HCT116 (cell line): ENCODE results near the gene MRGPRX2. TPM values are rescaled to one million over a fixed set of nuclear protein-coding genes. Genes with fewer than 3 reads are reported as not detected.

Experiments
- ATAC-seq: fragments of 200-7000 bp; cut with Tn5 transposase; 2 replicates; pipeline ENCODE4 v1.9.1; 2020; ENCODE audit warnings: mild to moderate bottlenecking, moderate library complexity
- BruUV-seq: library from RNA; stranded (reverse); fragments of 400-500 nt; replicated peaks from 2 replicates; lab custom pipeline; 2021; lab: Mats Ljungman, UMichigan
- CTCF ChIA-PET: fragments of 300-600 bp; sonication (Branson Sonifier 250); formaldehyde crosslinking; loops from one replicate; lab custom pipeline; 2021; ENCODE audit warnings: antibody characterized with exemption; lab: Charles Lee
- POLR2A ChIA-PET: fragments of 300-600, 350-600 bp; sonication (Branson Sonifier 250); formaldehyde crosslinking; loops from one replicate; lab custom pipeline; 2021; ENCODE audit warnings: antibody characterized with exemption; lab: Charles Lee
- RAD21 ChIA-PET, 2 experiments: fragments of 300-600 bp; sonication (Branson Sonifier 250); formaldehyde crosslinking; loops; one replicate each; lab custom pipeline; 2023; ENCODE audit warnings: low total read pairs in 2 of 2; ENCODE audit not compliant: uncharacterized antibody in 2 of 2, unreplicated experiment in 2 of 2, low non-redundant PET in 1 of 2; lab: Charles Lee
- DNase-seq: peaks from one replicate; pipeline ENCODE4 v3.0.0-alpha.2; 2010; ENCODE audit warnings: low read depth, low spot score
- H2AFZ ChIP-seq: fragments of 200-600 bp; shearing (Covaris generic), sonication (generic); 2 replicates; pipeline ENCODE4 v1.6.1; 2017; ENCODE audit warnings: low read depth, mixed run types, mixed read lengths, antibody characterized with exemption, low read length; ENCODE audit not compliant: poor library complexity, severe bottlenecking
- H3K27ac ChIP-seq: 2 replicates; pipeline ENCODE4 v1.5.1; 2012; ENCODE audit warnings: low read depth, low read length
- H3K27me3 ChIP-seq: fragments of 200-600 bp; sonication (generic); 2 replicates; pipeline ENCODE4 v1.6.1; 2016; ENCODE audit warnings: mixed run types, low read length, mixed read lengths; ENCODE audit not compliant: insufficient read depth
- H3K36me3 ChIP-seq, 2 experiments: fragments of 200-500 bp in 1 of 2; fragments of 200-600 bp in 1 of 2; sonication (Bioruptor generic) in 1 of 2; sonication (generic) in 1 of 2; 2 replicates each; pipeline versions ENCODE4 v1.5.1 to v1.6.1; 2014 to 2016; ENCODE audit warnings: low read length in 2 of 2, inconsistent platforms in 1 of 2, mixed read lengths in 1 of 2, mixed run types in 1 of 2; ENCODE audit not compliant: insufficient read depth in 2 of 2, control insufficient read depth in 1 of 2
- H3K4me1 ChIP-seq, 2 experiments: fragments of 200-600 bp in 1 of 2; sonication (generic) in 1 of 2; 2 replicates each; pipeline versions ENCODE4 v1.5.1 to v1.6.1; 2012 to 2017; ENCODE audit warnings: low read length in 2 of 2, inconsistent platforms in 1 of 2, mild to moderate bottlenecking in 1 of 2, mixed read lengths in 1 of 2, mixed run types in 1 of 2, moderate library complexity in 1 of 2; ENCODE audit not compliant: insufficient read depth in 2 of 2, control insufficient read depth in 1 of 2
- H3K4me2 ChIP-seq: fragments of 200-600 bp; sonication (generic); 2 replicates; pipeline ENCODE4 v1.6.1; 2017; ENCODE audit warnings: mixed run types, low read length, mixed read lengths
- H3K4me3 ChIP-seq, 2 experiments: fragments of 200-600 bp in 1 of 2; sonication (generic) in 1 of 2; replicated peaks in 1 of 2; 2 replicates each; pipeline ENCODE4 v1.5.1; 2011 to 2016; ENCODE audit warnings: low read length in 2 of 2, control low read depth in 1 of 2, low read depth in 1 of 2, mild to moderate bottlenecking in 1 of 2, mixed read lengths in 1 of 2, mixed run types in 1 of 2
- H3K79me2 ChIP-seq: fragments of 200-600 bp; sonication (generic); 2 replicates; pipeline ENCODE4 v1.6.1; 2017; ENCODE audit warnings: mild to moderate bottlenecking, mixed run types, low read length, moderate library complexity, mixed read lengths; ENCODE audit not compliant: insufficient read depth
- H3K9ac ChIP-seq: fragments of 200-600 bp; sonication (generic); 2 replicates; pipeline ENCODE4 v1.6.1; 2016; ENCODE audit warnings: low read length, mixed read lengths
- H3K9me2 ChIP-seq: fragments of 200-600 bp; sonication (generic), shearing (Covaris generic); 2 replicates; pipeline ENCODE4 v1.6.1; 2017; ENCODE audit warnings: mixed run types, mild to moderate bottlenecking, moderate library complexity; ENCODE audit not compliant: insufficient read depth
- H3K9me3 ChIP-seq, 2 experiments: fragments of 200-500 bp in 1 of 2; fragments of 200-600 bp in 1 of 2; sonication (Bioruptor generic) in 1 of 2; sonication (generic) in 1 of 2; 2 replicates each; pipeline ENCODE4 v1.6.1; 2014 to 2017; ENCODE audit warnings: low read length in 2 of 2, mixed read lengths in 2 of 2, inconsistent platforms in 1 of 2, low read depth in 1 of 2, mild to moderate bottlenecking in 1 of 2, mixed run types in 1 of 2, moderate library complexity in 1 of 2; ENCODE audit not compliant: control insufficient read depth in 1 of 2, insufficient read depth in 1 of 2
- H4K20me1 ChIP-seq: fragments of 200-600 bp; sonication (generic), shearing (Covaris generic); 2 replicates; pipeline ENCODE4 v1.6.1; 2017; ENCODE audit warnings: mixed run types, mild to moderate bottlenecking, moderate library complexity; ENCODE audit not compliant: insufficient read depth
- ATF3 ChIP-seq: IDR thresholded peaks from 2 replicates; pipeline ENCODE4 v1.6.1; 2012
- CBX3 ChIP-seq: IDR thresholded peaks from 2 replicates; pipeline ENCODE4 v1.6.1; 2012; ENCODE audit warnings: low read depth
- CEBPB ChIP-seq: IDR thresholded peaks from 2 replicates; pipeline ENCODE4 v1.6.1; 2012; ENCODE audit warnings: low read depth
- CTCF ChIP-seq, 3 experiments: fragments of 200-600 bp in 1 of 3; sonication (generic) in 1 of 3; IDR thresholded peaks in 2 of 3; conservative IDR thresholded peaks in 1 of 3; 2 replicates each; pipeline ENCODE4 v1.5.1; 2012 to 2017; ENCODE audit warnings: low read depth in 2 of 3, low read length in 2 of 3, antibody characterized with exemption in 1 of 3, borderline replicate concordance in 1 of 3, control low read depth in 1 of 3, mild to moderate bottlenecking in 1 of 3, mixed read lengths in 1 of 3, mixed run types in 1 of 3, moderate library complexity in 1 of 3; ENCODE audit not compliant: insufficient read depth in 1 of 3
- EZH2phosphoT487 ChIP-seq: fragments of 200-600 bp; IDR thresholded peaks from 2 replicates; pipeline ENCODE4 v1.6.1; 2018; ENCODE audit warnings: antibody characterized with exemption, borderline replicate concordance
- JUND ChIP-seq: IDR thresholded peaks from 2 replicates; pipeline ENCODE4 v1.6.1; 2012
- POLR2A ChIP-seq: IDR thresholded peaks from 2 replicates; pipeline ENCODE4 v1.7.0; 2011; ENCODE audit warnings: borderline replicate concordance; ENCODE audit not compliant: insufficient read depth, insufficient read length; ENCODE audit errors: extremely low read depth
- RAD21 ChIP-seq: IDR thresholded peaks from 2 replicates; pipeline ENCODE4 v1.6.1; 2012; ENCODE audit warnings: low read depth, mild to moderate bottlenecking
- REST ChIP-seq: IDR thresholded peaks from 2 replicates; pipeline ENCODE4 v1.6.1; 2012; ENCODE audit warnings: low read depth
- SRF ChIP-seq: IDR thresholded peaks from 2 replicates; pipeline ENCODE4 v1.6.1; 2012; ENCODE audit warnings: low read depth
- TCF7L2 ChIP-seq: IDR thresholded peaks from 2 replicates; pipeline ENCODE4 v1.7.0; 2011; ENCODE audit warnings: borderline replicate concordance, inconsistent platforms; ENCODE audit not compliant: insufficient read depth, insufficient read length; ENCODE audit errors: extremely low read depth
- YY1 ChIP-seq: IDR thresholded peaks from 2 replicates; pipeline ENCODE4 v1.6.1; 2011; ENCODE audit warnings: low read length, low read depth, moderate library complexity, mild to moderate bottlenecking; ENCODE audit not compliant: insufficient replicate concordance; ENCODE audit errors: extremely low read depth
- ZBTB33 ChIP-seq: IDR thresholded peaks from 2 replicates; pipeline ENCODE4 v1.6.1; 2011; ENCODE audit warnings: mild to moderate bottlenecking, low read length, moderate library complexity; ENCODE audit not compliant: insufficient replicate concordance; ENCODE audit errors: extremely low read depth
- ZFX ChIP-seq: fragments of 450-650 bp; IDR thresholded peaks from 2 replicates; pipeline ENCODE4 v1.6.1; 2017
- intact Hi-C: fragments of 100-400 bp; cut with micrococcal nuclease; formaldehyde crosslinking; loops from 2 replicates; pipeline ENCODE4 v1.10.0; 2022
- total RNA-seq: library from RNA; stranded (reverse); gene quantifications from one replicate; pipeline ENCODE4 v1.2.1, GENCODE V29; 2021; ENCODE audit not compliant: unreplicated experiment

MRGPRX2 gene
- total RNA-seq, 1 experiment from 2014 or later = not detected

- Histone ChIP-seq H3K9ac (no peak overlapping the region), H3K27ac (no peak overlapping the region), H3K4me3 (no peak overlapping the region), H3K4me2 (no peak overlapping the region), H4K20me1 (no peaks in the 10 kb centered on the region), H3K9me2 (no peaks in the 10 kb centered on the region), H3K4me1 (no peaks in the 10 kb centered on the region), H2AFZ (no peak overlapping the region), H3K27me3 (peaks cover 70% of the 10 kb centered on the region), H3K36me3 (no peaks in the 10 kb centered on the region), H3K79me2 (no peaks in the 10 kb centered on the region), H3K9me3 (no peaks in the 10 kb centered on the region)
- no peak for DNase-seq
- no TSS peak for BruUV-seq
- no peak for ATAC-seq
- TF ChIP-seq CBX3 (no peak), RAD21 (no peak), YY1 (no peak), JUND (no peak), POLR2A (no peak), SRF (no peak), ZFX (no peak), CEBPB (no peak), TCF7L2 (no peak), EZH2phosphoT487 (no peak), ATF3 (no peak), REST (no peak), CTCF (IDR thresholded peaks at IDR 0.05 in 2 of 3, conservative IDR thresholded peaks at IDR 0.05 in 1 of 3; ENCODE audit: borderline replicate concordance in 1 of 3, insufficient read depth in 1 of 3, low read depth in 2 of 3, low read length in 2 of 3) (no peak), ZBTB33 (no peak)
- POLR2A ChIA-PET = no interaction called here
- intact Hi-C loops = no loop called here
- RAD21 ChIA-PET = no interaction called here
- CTCF ChIA-PET = no interaction called here
These were observed 21.1 kb downstream of the MRGPRX2 start for GRCh38 chr11:19039409-19039808.
